Sigmoid colon (tissue), 4 donors: Measurements from ENCODE around the gene SEMA5B.

ENCODE experiments used
- EP300 ChIP-seq, 4 donors: sonication (generic); formaldehyde crosslinking; IDR thresholded peaks; one replicate each; pipeline ENCODE4 v1.6.1; 2017; ENCODE audit warnings: antibody characterized with exemption in 4 of 4
- POLR2A ChIP-seq, 2 donors: fragments of 450-650 bp; IDR thresholded peaks; one replicate each; pipeline ENCODE4 v1.6.1; 2016; ENCODE audit warnings: antibody characterized with exemption in 2 of 2, mild to moderate bottlenecking in 2 of 2, moderate library complexity in 2 of 2
- POLR2AphosphoS5 ChIP-seq, 4 donors: sonication (generic); formaldehyde crosslinking; IDR thresholded peaks; one replicate each; pipeline ENCODE4 v1.6.1; 2017; ENCODE audit warnings: antibody characterized with exemption in 4 of 4
- TF ChIP-seq, protein P1 (sequence below), 4 experiments: fragments of 450-650 bp in 3 of 4; fragments of 200-600 bp in 1 of 4; IDR thresholded peaks; one replicate each; pipeline ENCODE4 v1.5.1; 2016 to 2019; ENCODE audit warnings: antibody characterized with exemption in 4 of 4, mild to moderate bottlenecking in 3 of 4, moderate library complexity in 2 of 4

GRCh38 chr3:122967356-122967755 is 60.2 kb downstream of the SEMA5B start:
- TF ChIP-seq, protein P1, sequence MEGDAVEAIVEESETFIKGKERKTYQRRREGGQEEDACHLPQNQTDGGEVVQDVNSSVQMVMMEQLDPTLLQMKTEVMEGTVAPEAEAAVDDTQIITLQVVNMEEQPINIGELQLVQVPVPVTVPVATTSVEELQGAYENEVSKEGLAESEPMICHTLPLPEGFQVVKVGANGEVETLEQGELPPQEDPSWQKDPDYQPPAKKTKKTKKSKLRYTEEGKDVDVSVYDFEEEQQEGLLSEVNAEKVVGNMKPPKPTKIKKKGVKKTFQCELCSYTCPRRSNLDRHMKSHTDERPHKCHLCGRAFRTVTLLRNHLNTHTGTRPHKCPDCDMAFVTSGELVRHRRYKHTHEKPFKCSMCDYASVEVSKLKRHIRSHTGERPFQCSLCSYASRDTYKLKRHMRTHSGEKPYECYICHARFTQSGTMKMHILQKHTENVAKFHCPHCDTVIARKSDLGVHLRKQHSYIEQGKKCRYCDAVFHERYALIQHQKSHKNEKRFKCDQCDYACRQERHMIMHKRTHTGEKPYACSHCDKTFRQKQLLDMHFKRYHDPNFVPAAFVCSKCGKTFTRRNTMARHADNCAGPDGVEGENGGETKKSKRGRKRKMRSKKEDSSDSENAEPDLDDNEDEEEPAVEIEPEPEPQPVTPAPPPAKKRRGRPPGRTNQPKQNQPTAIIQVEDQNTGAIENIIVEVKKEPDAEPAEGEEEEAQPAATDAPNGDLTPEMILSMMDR (IDR thresholded peaks at IDR 0.05) = no peak
- TF ChIP-seq POLR2A (IDR thresholded peaks at IDR 0.05) (no peak), POLR2AphosphoS5 (IDR thresholded peaks at IDR 0.05) (no peak), EP300 (IDR thresholded peaks at IDR 0.05) (no peak)
